Endothelial cell of umbilical vein (primary cell): Measurements from ENCODE around the gene CFI. TPM values are rescaled to one million over a fixed set of nuclear protein-coding genes. Genes with fewer than 3 reads are reported as not detected.

Experiments used
- BruUV-seq: library from RNA; stranded (reverse); fragments of 400-500 nt; replicated peaks from 2 replicates; lab custom pipeline; 2021; lab: Mats Ljungman, UMichigan
- CTCF ChIA-PET: fragments of 300-600, 350-600 bp; sonication (Branson Sonifier 250); formaldehyde crosslinking; loops from one replicate; lab custom pipeline; 2021; ENCODE audit warnings: antibody characterized with exemption, inconsistent platforms; lab: Charles Lee
- POLR2A ChIA-PET: fragments of 300-600, 350-600 bp; sonication (Branson Sonifier 250); formaldehyde crosslinking; loops from one replicate; lab custom pipeline; 2021; ENCODE audit warnings: antibody characterized with exemption, inconsistent platforms; lab: Charles Lee
- DNase-seq: peaks from one replicate; pipeline ENCODE4 v3.0.0-alpha.2; 2011; ENCODE audit warnings: low read depth, low spot score
- FAIRE-seq: peaks from 2 replicates; lab custom pipeline; 2011; peaks lifted over from hg19 to GRCh38; lab: Jason Lieb, UNC
- H2AFZ ChIP-seq: 2 replicates; pipeline ENCODE4 v1.6.0; 2012; ENCODE audit warnings: low read depth, low read length, control low read depth, inconsistent platforms
- H3K27ac ChIP-seq: 2 replicates; pipeline ENCODE4 v1.5.1; 2011; ENCODE audit warnings: low read depth, mild to moderate bottlenecking, control low read depth, low read length, moderate library complexity; ENCODE audit not compliant: insufficient read depth
- H3K27me3 ChIP-seq, 2 experiments: 2 replicates each; pipeline versions ENCODE4 v1.6.0 to v1.6.1; 2011; ENCODE audit warnings: low read length in 2 of 2, mixed read lengths in 1 of 2; ENCODE audit not compliant: control insufficient read depth in 2 of 2, insufficient read depth in 2 of 2
- H3K36me3 ChIP-seq, 2 experiments: 2 replicates in 1 of 2; 3 replicates in 1 of 2; pipeline ENCODE4 v1.5.1; 2011; ENCODE audit warnings: low read length in 2 of 2, mild to moderate bottlenecking in 1 of 2, moderate library complexity in 1 of 2; ENCODE audit not compliant: control insufficient read depth in 2 of 2, insufficient read depth in 2 of 2; ENCODE audit errors: extremely low read depth in 1 of 2
- H3K4me1 ChIP-seq: 3 replicates; pipeline ENCODE4 v1.5.1; 2011; ENCODE audit warnings: mild to moderate bottlenecking, low read length; ENCODE audit not compliant: control insufficient read depth, insufficient read depth; ENCODE audit errors: extremely low read depth
- H3K4me2 ChIP-seq: 2 replicates; pipeline ENCODE4 v1.6.1; 2011; ENCODE audit warnings: low read length, control low read depth, mixed read lengths; ENCODE audit not compliant: insufficient read depth
- H3K4me3 ChIP-seq, 3 experiments: fragments of 200-600 bp in 1 of 3; sonication (generic), shearing (Covaris generic) in 1 of 3; replicated peaks in 1 of 3; 2 replicates each; pipeline ENCODE4 v1.5.1; 2011 to 2016; ENCODE audit warnings: control low read depth in 3 of 3, low read length in 3 of 3, mild to moderate bottlenecking in 2 of 3, inconsistent platforms in 1 of 3, low read depth in 1 of 3, moderate library complexity in 1 of 3; ENCODE audit not compliant: insufficient read depth in 1 of 3
- H3K79me2 ChIP-seq: 2 replicates; pipeline ENCODE4 v1.6.0; 2012; ENCODE audit warnings: low read length, inconsistent platforms; ENCODE audit not compliant: control insufficient read depth, insufficient read depth
- H3K9ac ChIP-seq: replicated peaks from 2 replicates; pipeline ENCODE3; 2011; ENCODE audit warnings: low read length, control low read depth; ENCODE audit not compliant: insufficient read depth; ENCODE audit errors: extremely low read depth
- H3K9me1 ChIP-seq: replicated peaks from 3 replicates; pipeline ENCODE4 v1.6.0; 2011; ENCODE audit warnings: mild to moderate bottlenecking, low read length; ENCODE audit not compliant: control insufficient read depth, insufficient read depth; ENCODE audit errors: extremely low read depth
- H3K9me3 ChIP-seq: replicated peaks from 2 replicates; pipeline ENCODE4 v1.5.1; 2012; ENCODE audit warnings: low read length, inconsistent platforms; ENCODE audit not compliant: control insufficient read depth, insufficient read depth
- H4K20me1 ChIP-seq: replicated peaks from 2 replicates; pipeline ENCODE3; 2011; ENCODE audit warnings: mild to moderate bottlenecking, low read length; ENCODE audit not compliant: control insufficient read depth, insufficient read depth; ENCODE audit errors: extremely low read depth
- CTCF ChIP-seq, 2 donors: IDR thresholded peaks; 1 replicate in 1 of 2; 2 replicates in 1 of 2; pipeline ENCODE4 v1.5.1; 2011; ENCODE audit warnings: low read length in 2 of 2, mild to moderate bottlenecking in 2 of 2, moderate library complexity in 2 of 2, control low read depth in 1 of 2, inconsistent platforms in 1 of 2, low read depth in 1 of 2; ENCODE audit not compliant: insufficient read depth in 1 of 2; ENCODE audit errors: extremely low read depth in 1 of 2
- EZH2 ChIP-seq: IDR thresholded peaks from 2 replicates; pipeline ENCODE4 v1.6.1; 2012; ENCODE audit warnings: borderline replicate concordance, low read depth, mild to moderate bottlenecking, moderate library complexity, low read length, inconsistent platforms; ENCODE audit not compliant: severe bottlenecking
- FOS ChIP-seq: IDR thresholded peaks from 2 replicates; pipeline ENCODE4 v1.6.1; 2011; ENCODE audit warnings: mild to moderate bottlenecking, low read length, moderate library complexity, borderline replicate concordance; ENCODE audit not compliant: insufficient read depth
- GATA2 ChIP-seq: IDR thresholded peaks from 2 replicates; pipeline ENCODE4 v1.7.0; 2011; ENCODE audit warnings: low read depth, mild to moderate bottlenecking, moderate library complexity, mixed read lengths, low read length; ENCODE audit not compliant: insufficient read length, insufficient read depth
- JUN ChIP-seq: IDR thresholded peaks from 2 replicates; pipeline ENCODE4 v1.6.1; 2011; ENCODE audit warnings: borderline replicate concordance, low read depth; ENCODE audit not compliant: insufficient read length, insufficient read depth
- MYC ChIP-seq: IDR thresholded peaks from one replicate; pipeline ENCODE4 v1.6.1; 2011; ENCODE audit warnings: mild to moderate bottlenecking, low read depth, low read length
- POLR2A ChIP-seq: IDR thresholded peaks from 2 replicates; pipeline ENCODE4 v1.6.1; 2012; ENCODE audit warnings: low read depth, mild to moderate bottlenecking, control low read depth, low read length
- POLR2AphosphoS5 ChIP-seq: IDR thresholded peaks from 2 replicates; pipeline ENCODE4 v1.6.1; 2012; ENCODE audit warnings: low read depth, mild to moderate bottlenecking, control low read depth, low read length, moderate library complexity; ENCODE audit not compliant: insufficient read depth
- dilution Hi-C: fragments of 300-500 bp; cut with MboI; formaldehyde crosslinking; loops from one replicate; pipeline ENCODE4 v1.15.0; 2019; ENCODE audit warnings: low sequenced_read_pairs; ENCODE audit not compliant: extremely low pct_ligation_motif_present
- intact Hi-C: fragments of 100-400 bp; cut with micrococcal nuclease; formaldehyde crosslinking; loops from one replicate; pipeline ENCODE4 v1.10.0; 2022
- polyA plus RNA-seq, 4 experiments: library from polyadenylated mRNA; depleted of rRNA in 3 of 4; stranded (reverse) in 3 of 4; unstranded in 1 of 4; fragments of >200 nt; gene quantifications; 2 replicates each; pipeline versions ENCODE4 v1.2.1 to v1.2.3, GENCODE V29; 2011 to 2012; ENCODE audit warnings: missing spikeins in 1 of 4
- total RNA-seq: library from RNA; stranded (reverse); gene quantifications from 2 replicates; pipeline ENCODE4 v1.2.3, GENCODE V29; 2021
- TF ChIP-seq, protein P1 (sequence below): IDR thresholded peaks from 2 replicates; pipeline ENCODE4 v1.6.1; 2011; ENCODE audit not compliant: insufficient read depth, insufficient read length

Gene CFI
- total and polyA plus RNA-seq, 2 donors (not counting 3 experiments of a cell fraction or from before 2014, with no cell fraction given), result 10.0 to 21.4 TPM

DNA sequence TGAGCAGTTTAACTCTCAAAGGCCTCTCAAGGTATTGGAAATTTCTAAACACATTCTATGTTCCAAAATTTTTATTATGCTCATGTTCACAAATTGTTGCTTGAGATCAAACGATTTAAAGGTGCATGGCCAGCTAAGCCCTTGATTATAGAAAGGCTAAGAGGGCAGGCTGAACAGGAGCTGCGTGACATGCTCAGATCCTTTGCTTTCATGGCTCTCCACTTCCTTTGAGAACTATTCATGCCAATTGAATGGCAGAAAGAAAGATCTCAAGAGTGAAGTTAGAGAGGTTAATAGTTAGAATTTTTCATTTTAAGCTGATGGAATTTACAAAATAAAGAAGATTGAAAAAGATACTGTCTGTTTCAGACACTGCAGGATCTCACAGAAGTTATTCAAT lies 46.7 kb upstream of the CFI start:
- dilution Hi-C loops, result no loop called here
- CTCF ChIA-PET, result no interaction called here

GRCh38 chr4:109847896-109848442 lies 46.2 kb upstream of the CFI start, which contains the start of gene LRIT3:
LRIT3 (plus strand) TSS chr4:109848107; CDS start chr4:109848202, 95 bp downstream.
- dilution Hi-C loops (no loop called here), intact Hi-C loops (no loop called here)
- TF ChIP-seq, protein P1, sequence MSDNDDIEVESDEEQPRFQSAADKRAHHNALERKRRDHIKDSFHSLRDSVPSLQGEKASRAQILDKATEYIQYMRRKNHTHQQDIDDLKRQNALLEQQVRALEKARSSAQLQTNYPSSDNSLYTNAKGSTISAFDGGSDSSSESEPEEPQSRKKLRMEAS, result no peak
- no peak for TF ChIP-seq FOS
- no peak for TF ChIP-seq GATA2
- TF ChIP-seq EZH2, result no peak
- no peak for TF ChIP-seq JUN
- no peak for TF ChIP-seq MYC
- TF ChIP-seq CTCF (IDR thresholded peaks at IDR 0.05; ENCODE audit: extremely low read depth in 1 of 2, insufficient read depth in 1 of 2, low read depth in 1 of 2, low read length in 2 of 2), result no peak
- no peak for TF ChIP-seq POLR2AphosphoS5
- TF ChIP-seq POLR2A, result no peak
- Histone ChIP-seq H3K36me3 (no peaks in the 10 kb centered on the region), H3K27me3 (peaks cover 0 to 2% of the 10 kb centered on the region in 2 experiments), H4K20me1 (no peaks in the 10 kb centered on the region), H2AFZ (no peak within 1 kb of the TSS), H3K27ac (no peak within 1 kb of the TSS), H3K79me2 (no peaks in the 10 kb centered on the region), H3K9me1 (no peaks in the 10 kb centered on the region), H3K4me2 (no peak within 1 kb of the TSS), H3K9ac (no peak within 1 kb of the TSS), H3K4me1 (peaks cover 4% of the 10 kb centered on the region), H3K4me3 (no peak within 1 kb of the TSS), H3K9me3 (no peaks in the 10 kb centered on the region)
- no TSS peak for BruUV-seq
- ChIA-PET POLR2A (no interaction called here), CTCF (no interaction called here)
- FAIRE-seq, result no peak
- no peak for DNase-seq

More for the DNA sequence above, 46.7 kb upstream of the CFI start:
- H3K27me3 ChIP-seq, result peaks cover 0 to 2% of the 10 kb centered on the region in 2 experiments
- no peak overlapping the region for H3K9ac ChIP-seq
- H4K20me1 ChIP-seq, result no peaks in the 10 kb centered on the region
- no peak overlapping the region for H3K4me3 ChIP-seq
- H3K9me1 ChIP-seq, result no peaks in the 10 kb centered on the region
- FAIRE-seq (no peak), DNase-seq (no peak)
- BruUV-seq, result no TSS peak
- TF ChIP-seq POLR2AphosphoS5 (no peak), GATA2 (no peak), MYC (no peak), FOS (no peak)
- TF ChIP-seq, protein P1, result no peak
- no peak overlapping the region for H2AFZ ChIP-seq
- intact Hi-C loops, result no loop called here
- H3K79me2 ChIP-seq, result no peaks in the 10 kb centered on the region
- no peak overlapping the region for H3K4me2 ChIP-seq
- H3K36me3 ChIP-seq, result no peaks in the 10 kb centered on the region
- H3K27ac ChIP-seq, result no peak overlapping the region
- H3K9me3 ChIP-seq, result no peaks in the 10 kb centered on the region
- POLR2A ChIA-PET, result no interaction called here
- peaks cover 4% of the 10 kb centered on the region for H3K4me1 ChIP-seq
